GM18498 (cell line): Measurements from ENCODE around the gene WFDC6.

Experiments used
- ATAC-seq: cut with Tn5 transposase; IDR thresholded peaks from one replicate; pipeline ENCODE4 v1.9.1; 2021; ENCODE audit warnings: mild to moderate bottlenecking, moderate library complexity; ENCODE audit not compliant: unreplicated experiment

Gene WFDC6

GRCh38 chr20:45518282-45518681 is 21.0 kb downstream of the WFDC6 start:
- no peak for ATAC-seq

GRCh38 chr20:45515147-45515913 is 24.0 kb downstream of the WFDC6 start, which contains the start of gene SPINT3:
Gene SPINT3 (minus strand): TSS chr20:45515622. CDS start chr20:45515608, 14 bp downstream.
- ATAC-seq = no peak

GRCh38 chr20:45510242-45510862 is 28.9 kb downstream of the WFDC6 start:
- ATAC-seq = no peak

DNA sequence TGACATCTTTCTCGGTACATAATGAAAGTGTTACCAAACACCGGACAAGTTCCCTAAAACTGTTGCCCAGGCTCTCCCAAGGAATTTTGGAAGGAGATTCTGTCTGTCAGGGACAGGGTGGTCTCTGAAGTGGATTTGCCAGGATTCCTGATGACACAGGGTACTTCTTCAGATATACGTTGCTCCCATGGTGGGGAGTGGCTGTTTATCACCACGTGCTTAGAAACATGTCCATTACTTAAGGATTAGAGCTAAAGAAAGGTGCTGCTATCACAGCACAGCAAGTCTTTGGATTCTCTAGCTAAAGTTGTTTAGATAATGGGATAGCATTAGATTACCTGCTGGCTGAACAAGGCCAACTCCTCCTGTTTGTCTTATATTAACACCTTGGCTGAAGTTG is 30.2 kb downstream of the WFDC6 start:
- ATAC-seq = no peak

DNA sequence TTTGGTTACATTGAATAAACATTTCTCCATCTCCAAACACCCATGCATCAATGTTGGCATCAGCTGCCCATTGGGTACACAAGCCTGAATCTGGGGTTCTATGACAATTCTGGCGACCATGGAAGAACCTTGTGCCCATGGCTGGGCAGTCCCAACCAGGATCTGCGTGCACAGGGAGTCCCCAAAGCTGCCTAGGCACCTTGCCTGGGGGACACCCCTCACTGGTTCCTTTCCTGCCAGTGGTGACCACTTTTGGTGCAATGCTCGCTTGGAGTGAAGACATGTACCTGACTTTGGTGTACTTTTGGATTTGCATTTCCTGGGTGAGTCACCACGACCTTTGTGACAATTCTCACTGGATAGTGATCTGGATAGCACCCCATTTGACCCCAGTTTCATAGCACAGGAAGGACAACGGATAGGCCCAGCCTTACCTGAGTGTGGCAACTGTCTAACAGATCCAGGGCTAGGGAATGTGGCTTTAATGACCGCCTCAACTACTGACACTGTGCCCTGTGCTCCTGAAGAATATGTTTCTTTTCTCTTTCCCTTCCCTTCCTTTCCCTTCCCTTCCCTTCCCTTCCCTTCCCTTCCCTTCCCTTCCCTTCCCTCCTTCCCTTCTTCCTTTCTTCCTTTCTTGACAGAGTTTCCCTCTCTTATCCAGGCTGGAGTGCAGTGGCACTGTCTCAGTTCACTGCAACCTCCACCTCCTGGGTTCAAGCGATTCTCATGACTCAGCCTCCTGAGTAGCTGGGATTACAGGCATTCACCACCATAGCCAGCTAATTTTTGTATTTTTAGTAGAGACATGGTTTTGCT is 31.0 kb downstream of the WFDC6 start:
- no peak for ATAC-seq

- ATAC-seq = peak; percentile 50
Measured at GRCh38 chr20:45507011-45507820, 32.1 kb downstream of the WFDC6 start.

DNA sequence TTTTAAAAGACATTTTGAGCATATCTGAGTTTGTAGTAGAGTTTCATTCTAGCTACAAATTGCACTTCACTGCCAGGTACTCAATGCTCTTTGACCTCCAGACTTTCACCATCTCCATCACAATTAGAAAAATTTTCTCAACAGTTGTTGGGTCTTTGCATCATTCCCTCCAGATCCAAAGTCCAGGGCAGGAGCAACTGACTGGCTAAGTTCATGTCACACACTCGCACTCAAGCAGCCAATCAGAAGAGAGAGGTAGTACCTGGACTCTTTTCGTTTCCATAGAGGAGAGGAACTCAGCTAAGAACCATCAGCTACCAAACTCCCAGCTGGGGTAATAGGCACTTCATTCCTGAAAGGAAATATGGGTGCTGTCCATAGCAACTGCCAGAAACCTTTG is 32.9 kb downstream of the WFDC6 start:
- no peak for ATAC-seq

GRCh38 chr20:45503403-45503802 is 35.9 kb downstream of the WFDC6 start:
- ATAC-seq = no peak

DNA sequence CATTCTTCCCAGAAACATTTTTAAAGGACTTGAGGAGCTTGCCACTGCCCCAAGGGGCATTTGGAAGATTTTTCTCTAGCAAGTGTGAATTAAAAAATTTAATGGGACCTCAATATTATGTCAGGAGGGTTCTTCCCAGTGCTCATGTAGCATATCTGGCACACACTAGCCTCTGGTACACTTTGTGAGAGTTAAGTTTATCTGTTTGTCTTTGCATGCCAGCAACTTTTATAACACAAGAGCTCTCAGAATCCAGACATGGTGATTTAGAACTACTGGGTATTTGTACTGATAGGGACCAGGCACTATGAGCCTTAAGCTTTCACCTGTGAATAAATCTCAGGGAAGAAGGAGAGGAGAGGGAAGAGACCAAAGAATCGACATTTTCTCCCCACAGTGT is 36.7 kb downstream of the WFDC6 start:
- ATAC-seq = no peak

DNA sequence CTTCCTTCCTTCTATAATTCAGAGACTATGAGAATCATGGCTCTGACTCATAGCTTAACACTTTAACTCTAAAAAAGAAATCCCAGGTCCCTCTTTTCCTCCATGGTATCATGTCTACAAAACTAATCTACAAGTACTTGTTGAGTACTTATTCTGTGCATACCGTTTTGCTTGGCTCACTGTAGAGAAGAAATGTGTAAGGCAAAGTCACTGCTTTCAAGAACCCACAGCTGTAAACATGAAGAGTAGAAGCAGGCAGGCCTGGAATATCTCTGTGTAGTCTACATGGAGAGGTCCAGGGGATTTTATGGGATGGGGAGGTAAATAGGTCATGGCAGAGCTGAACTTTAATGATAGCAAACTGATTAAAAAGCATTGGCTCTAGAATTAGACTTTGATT is 37.7 kb downstream of the WFDC6 start:
- no peak for ATAC-seq

- ATAC-seq = no peak
Measured at GRCh38 chr20:45500022-45500421, 39.3 kb downstream of the WFDC6 start.

GRCh38 chr20:45497971-45498494 is 41.2 kb downstream of the WFDC6 start:
- no peak for ATAC-seq

DNA sequence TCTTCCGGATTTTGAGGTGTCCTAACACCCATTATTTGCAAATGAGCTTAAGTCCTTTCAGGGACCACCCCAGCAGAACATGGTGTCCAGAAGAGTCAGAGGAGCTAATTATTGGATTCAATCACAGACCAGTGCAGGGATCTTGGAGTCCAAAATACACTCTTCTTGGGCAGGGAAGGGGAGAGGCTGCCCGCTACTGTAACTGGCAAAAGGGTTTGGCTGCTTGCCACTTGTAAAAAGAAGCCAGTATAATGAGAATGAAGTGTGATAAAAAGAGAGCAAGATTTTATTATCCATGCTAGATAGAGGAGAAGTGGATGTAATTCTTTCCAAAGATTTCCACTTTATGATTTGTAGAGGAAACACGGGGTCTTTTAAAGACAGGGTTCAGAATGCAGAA is 43.1 kb downstream of the WFDC6 start:
- no peak for ATAC-seq

DNA sequence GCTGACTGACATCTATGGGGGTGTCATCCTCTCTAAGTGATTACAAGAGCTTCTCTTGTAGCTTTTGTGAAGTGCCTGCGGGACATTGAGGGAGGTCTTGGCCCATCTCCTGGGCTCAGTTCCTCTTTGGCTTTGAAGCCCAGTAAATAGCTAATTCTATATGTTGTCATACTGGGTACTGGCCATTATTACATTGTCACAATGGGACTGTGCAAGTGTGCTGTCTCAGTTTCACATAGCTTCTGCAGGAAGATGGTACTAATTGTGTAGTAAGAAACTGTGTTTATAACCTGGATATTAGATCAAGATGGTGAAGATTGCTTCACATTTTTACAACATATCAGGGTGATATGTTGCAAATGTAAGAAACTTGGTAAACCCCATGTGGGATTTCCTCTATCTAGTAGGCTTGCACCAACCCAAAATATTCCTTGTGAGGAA is 43.8 kb downstream of the WFDC6 start:
- ATAC-seq = no peak

DNA sequence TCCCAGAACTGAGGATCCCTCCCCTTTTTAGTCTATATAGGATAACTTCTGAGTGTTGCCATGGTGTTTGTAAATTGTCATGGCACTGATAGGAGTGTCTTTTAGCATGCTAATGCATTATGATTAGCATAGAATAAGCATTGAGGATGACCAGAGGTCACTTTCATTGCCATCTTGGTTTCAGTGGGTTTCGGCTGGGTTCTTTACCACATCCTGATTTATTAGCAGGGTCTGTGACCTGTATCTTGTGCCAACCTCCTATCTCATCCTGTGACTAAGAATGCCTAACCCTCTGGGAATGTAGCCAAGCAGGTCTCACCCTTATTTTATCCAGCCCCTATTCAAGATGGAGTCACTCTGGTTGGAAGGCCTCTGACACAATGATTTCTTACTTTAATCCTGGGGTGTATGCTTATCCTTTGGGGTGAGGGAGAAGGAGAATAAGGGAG is 50.2 kb downstream of the WFDC6 start:
- no peak for ATAC-seq

GRCh38 chr20:45487231-45487635 is 52.0 kb downstream of the WFDC6 start:
- no peak for ATAC-seq

DNA sequence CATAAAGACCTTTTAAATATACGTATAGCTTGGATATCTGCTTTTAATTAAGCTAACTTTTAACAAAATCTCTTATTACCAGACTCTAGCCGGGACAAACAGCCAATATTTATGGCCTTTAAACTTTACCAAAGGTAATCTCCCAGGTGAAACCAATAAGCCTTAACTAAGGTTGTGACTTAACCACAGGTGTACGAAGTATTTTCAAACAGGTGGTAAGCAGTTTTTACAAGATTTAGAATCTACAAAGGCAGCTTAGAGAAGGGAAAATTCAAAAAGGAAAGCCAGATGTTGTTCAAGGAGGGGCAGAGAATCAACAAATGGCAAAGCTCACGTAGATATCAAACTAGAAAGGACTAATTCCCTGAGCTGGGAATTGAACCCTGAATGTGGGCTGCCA is 53.9 kb downstream of the WFDC6 start:
- no peak for ATAC-seq

DNA sequence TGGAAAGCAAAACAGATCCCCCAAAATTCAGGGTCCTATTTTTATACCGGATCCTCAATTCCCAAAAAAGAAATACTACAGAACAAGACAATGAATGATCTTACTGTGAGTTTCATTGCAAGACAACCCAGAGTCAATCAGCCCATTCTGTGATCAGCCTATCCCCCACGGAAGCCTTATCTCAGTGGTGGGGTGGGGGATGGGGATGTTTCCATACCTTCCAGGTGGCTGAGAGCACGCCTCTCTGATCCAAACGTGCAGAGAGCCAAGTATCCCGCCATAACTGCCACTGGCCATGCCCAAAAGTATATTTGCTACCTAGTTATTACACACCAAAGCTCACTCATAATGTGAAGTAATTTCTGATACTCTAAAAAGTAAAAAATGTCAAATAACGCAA is 54.6 kb downstream of the WFDC6 start:
- ATAC-seq = no peak
